ENCODE results near the gene PLCH2.

DNA sequence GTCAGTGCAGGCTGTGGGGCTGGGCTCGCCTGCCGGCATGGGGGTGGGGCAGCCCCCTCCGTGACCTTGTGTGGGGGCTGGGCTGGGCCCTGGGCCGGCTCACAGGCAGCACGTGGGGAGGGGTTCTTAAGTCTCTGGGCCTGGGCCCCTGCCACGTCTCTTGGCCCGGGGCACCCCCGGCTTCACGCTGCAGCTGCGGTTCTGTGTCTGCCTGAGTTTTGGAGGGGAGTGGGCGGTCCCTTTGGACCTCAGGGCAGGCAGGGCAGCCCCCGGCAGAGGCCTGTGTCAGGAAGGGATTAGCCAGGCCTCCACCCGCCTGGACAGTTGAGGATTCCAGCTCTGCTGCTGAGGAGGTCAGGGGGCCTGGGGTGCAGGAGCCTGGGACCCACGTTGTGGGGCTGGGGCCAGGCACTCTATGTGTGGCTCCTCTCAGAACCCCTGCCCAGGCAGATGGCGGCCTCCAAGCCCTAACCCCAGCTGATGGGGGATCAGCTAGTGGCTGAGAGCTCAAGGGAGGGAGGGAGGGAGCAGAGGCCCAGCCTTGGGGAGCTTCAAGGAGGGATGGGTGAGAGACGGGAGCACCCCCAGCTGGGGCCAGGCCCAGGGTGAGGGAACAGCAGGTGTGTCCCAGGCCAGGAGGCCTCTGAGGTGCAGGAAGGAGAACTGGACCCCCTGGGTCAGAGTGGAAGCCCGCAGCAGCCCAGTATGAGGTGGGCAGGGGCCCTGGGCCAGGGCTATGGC lies 1.8 kb upstream of the PLCH2 start:
- TF ChIP-seq CTCF (IDR thresholded peaks at IDR 0.05; ENCODE audit: insufficient read depth, low read length, poor library complexity, severe bottlenecking) (no peak), EZH2phosphoT487 (conservative IDR thresholded peaks at IDR 0.05; ENCODE audit: low read length) (no peak)
